ENCODE measurements around the gene NOX5. TPM values are rescaled to one million over a fixed set of nuclear protein-coding genes. Genes with fewer than 3 reads are reported as not detected.

NOX5 gene
- total RNA-seq, 2 donors from 2014 or later, result 0.54 to 0.92 TPM

DNA sequence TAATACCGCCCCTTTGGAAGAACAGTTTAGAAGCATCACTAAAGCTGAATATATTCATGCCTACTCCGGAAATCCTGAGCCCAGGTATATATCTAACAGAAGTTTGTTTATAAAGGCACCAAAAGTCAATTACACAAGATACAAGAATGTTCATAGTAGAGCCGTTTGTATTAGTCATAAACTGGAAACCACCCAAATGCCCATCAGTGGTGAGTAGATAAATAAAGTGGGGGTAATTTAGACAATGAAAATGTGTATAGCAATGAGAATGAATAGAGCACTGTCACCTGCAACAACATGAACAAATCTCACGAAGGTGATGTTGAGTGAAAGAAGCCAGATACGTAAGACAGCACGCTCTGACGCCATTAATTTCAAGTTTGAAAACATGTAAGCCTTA is 77.7 kb downstream of the NOX5 start:
- Histone ChIP-seq H3K4me1 (ENCODE audit: control insufficient read depth in 1 of 2, low read depth in 2 of 2) (no peaks in the 10 kb centered on the region), H3K4me3 (no peak overlapping the region), H3K9me3 (no peaks in the 10 kb centered on the region), H3K27ac (no peak overlapping the region), H3K27me3 (replicated peaks; ENCODE audit: insufficient read depth) (no peaks in the 10 kb centered on the region), H3K36me3 (no peaks in the 10 kb centered on the region)
- DNase-seq (ENCODE audit: low spot score) (no peak), ATAC-seq (ENCODE audit: insufficient number of reproducible peaks, low FRiP score, low read depth) (no peak)
- TF ChIP-seq, protein P1, sequence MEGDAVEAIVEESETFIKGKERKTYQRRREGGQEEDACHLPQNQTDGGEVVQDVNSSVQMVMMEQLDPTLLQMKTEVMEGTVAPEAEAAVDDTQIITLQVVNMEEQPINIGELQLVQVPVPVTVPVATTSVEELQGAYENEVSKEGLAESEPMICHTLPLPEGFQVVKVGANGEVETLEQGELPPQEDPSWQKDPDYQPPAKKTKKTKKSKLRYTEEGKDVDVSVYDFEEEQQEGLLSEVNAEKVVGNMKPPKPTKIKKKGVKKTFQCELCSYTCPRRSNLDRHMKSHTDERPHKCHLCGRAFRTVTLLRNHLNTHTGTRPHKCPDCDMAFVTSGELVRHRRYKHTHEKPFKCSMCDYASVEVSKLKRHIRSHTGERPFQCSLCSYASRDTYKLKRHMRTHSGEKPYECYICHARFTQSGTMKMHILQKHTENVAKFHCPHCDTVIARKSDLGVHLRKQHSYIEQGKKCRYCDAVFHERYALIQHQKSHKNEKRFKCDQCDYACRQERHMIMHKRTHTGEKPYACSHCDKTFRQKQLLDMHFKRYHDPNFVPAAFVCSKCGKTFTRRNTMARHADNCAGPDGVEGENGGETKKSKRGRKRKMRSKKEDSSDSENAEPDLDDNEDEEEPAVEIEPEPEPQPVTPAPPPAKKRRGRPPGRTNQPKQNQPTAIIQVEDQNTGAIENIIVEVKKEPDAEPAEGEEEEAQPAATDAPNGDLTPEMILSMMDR (IDR thresholded peaks at IDR 0.05), result no peak

DNA sequence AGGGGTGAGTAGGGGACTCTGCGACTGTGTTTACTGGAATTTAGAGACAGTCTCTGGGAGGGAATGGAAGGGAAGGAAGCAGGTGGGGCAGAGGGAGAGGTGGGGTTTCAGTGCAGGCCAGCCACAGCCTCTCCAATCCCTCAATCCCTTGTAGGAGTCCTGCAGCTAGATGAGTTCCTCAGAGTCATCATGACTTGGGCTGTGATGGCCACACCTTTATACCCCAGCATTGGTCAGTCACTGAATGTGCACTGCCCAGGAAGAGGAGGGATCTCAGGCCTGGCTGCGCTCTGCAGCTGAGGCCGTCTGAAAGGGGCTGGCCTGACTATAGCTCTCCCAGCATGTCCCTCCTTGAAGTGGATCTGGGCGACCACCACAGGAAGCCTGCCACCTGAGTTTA is 78.6 kb downstream of the NOX5 start:
- no peak for ATAC-seq (ENCODE audit: insufficient number of reproducible peaks, low FRiP score, low read depth)
- DNase-seq (ENCODE audit: low spot score), result no peak
- no peaks in the 10 kb centered on the region for H3K4me1 ChIP-seq (ENCODE audit: control insufficient read depth in 1 of 2, low read depth in 2 of 2)
- TF ChIP-seq, protein P1 (IDR thresholded peaks at IDR 0.05), result no peak
- H3K27me3 ChIP-seq (replicated peaks; ENCODE audit: insufficient read depth), result no peaks in the 10 kb centered on the region
- H3K4me3 ChIP-seq, result no peak overlapping the region
- H3K9me3 ChIP-seq, result no peaks in the 10 kb centered on the region
- no peak overlapping the region for H3K27ac ChIP-seq
- no peaks in the 10 kb centered on the region for H3K36me3 ChIP-seq

DNA sequence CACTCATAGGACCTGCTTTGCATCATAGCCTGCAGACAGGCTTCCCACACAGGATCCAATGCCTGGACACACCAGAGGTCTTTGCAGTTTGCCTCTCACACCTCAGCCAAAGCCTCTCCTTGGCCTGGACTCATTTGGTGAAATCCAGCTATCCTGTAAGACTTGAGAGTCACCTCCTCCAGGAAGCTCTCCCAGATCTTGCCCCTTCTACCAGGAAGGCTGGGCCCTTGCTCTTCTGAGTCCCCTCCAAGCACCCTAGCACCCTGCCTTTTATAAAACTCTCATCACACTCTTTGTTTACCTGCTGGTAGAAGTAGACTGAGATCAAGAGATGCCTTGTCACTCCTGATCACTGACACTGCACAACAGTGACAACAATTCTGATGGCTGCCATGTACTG is 79.1 kb downstream of the NOX5 start:
- Histone ChIP-seq H3K36me3 (no peaks in the 10 kb centered on the region), H3K4me3 (no peak overlapping the region), H3K4me1 (ENCODE audit: control insufficient read depth in 1 of 2, low read depth in 2 of 2) (no peaks in the 10 kb centered on the region), H3K27me3 (replicated peaks; ENCODE audit: insufficient read depth) (no peaks in the 10 kb centered on the region), H3K9me3 (no peaks in the 10 kb centered on the region), H3K27ac (no peak overlapping the region)
- DNase-seq (ENCODE audit: low spot score), result no peak
- TF ChIP-seq, protein P1 (IDR thresholded peaks at IDR 0.05), result no peak
- no peak for ATAC-seq (ENCODE audit: insufficient number of reproducible peaks, low FRiP score, low read depth)

DNA sequence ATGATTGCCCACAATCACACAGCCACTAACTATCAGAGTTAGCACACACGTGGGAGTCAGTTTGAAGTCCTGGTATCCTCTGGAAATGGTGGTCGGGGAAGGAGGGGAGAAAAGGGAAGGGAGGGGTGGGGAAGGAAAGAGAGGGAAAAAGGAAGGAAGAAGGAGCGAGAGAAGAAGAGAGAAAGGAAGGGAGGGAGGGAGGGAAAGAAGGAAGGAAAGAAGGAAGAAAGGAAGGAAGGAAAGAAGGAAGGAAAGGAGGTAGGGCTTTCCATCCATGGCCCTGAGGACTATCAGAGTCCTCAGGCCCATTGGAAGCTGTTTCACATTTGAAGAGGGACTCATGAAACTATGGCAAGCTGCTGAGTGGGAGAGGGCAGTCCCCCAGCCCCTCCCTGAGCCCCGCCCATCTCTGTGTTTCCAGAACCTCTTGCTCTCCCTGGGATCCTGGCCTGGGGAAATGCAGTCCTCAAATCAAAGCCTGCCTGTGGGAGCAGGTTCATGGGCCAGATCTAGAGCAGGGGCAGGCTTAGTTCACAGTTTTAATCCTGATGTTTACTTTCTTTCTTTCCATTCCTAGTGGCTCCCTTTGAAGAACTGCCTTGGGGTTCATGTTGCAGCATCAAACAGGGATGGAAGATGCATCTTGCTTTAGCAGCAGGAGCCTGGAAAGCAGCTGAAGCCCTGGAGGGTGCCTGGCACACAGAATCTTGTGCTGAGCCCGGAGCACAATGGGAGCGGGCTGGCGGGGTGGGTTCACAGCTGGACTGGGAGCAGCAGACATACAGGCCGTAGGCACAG is 79.8 kb downstream of the NOX5 start:
- H3K9me3 ChIP-seq, result no peaks in the 10 kb centered on the region
- no peaks in the 10 kb centered on the region for H3K36me3 ChIP-seq
- no peaks in the 10 kb centered on the region for H3K27me3 ChIP-seq (replicated peaks; ENCODE audit: insufficient read depth)
- TF ChIP-seq, protein P1 (IDR thresholded peaks at IDR 0.05), result no peak
- H3K4me1 ChIP-seq (ENCODE audit: control insufficient read depth in 1 of 2, low read depth in 2 of 2), result no peaks in the 10 kb centered on the region
- ATAC-seq (ENCODE audit: insufficient number of reproducible peaks, low FRiP score, low read depth), result no peak
- no peak overlapping the region for H3K27ac ChIP-seq
- H3K4me3 ChIP-seq, result no peak overlapping the region
- no peak for DNase-seq (ENCODE audit: low spot score)

DNA sequence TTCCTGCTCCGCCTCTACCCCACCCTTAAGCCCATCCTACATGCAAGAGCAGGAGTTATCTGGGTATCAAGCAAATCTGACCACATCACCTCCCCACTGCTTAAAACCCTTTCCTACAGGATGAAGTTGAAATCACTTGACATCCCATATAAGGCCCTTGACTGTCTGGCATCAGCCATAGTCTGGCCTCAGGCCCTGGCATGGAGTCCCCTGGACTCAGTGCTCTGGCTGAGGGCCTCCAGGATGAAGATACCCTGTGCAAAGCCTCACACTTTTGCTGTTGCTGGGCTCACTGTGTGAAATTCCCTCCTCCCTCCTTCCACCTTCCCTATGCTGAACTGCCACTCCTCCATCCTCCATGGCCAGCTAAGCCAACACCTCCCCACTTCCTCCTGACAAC is 80.8 kb downstream of the NOX5 start:
- no peaks in the 10 kb centered on the region for H3K36me3 ChIP-seq
- no peak for ATAC-seq (ENCODE audit: insufficient number of reproducible peaks, low FRiP score, low read depth)
- TF ChIP-seq, protein P1 (IDR thresholded peaks at IDR 0.05), result no peak
- DNase-seq (ENCODE audit: low spot score), result no peak
- H3K27ac ChIP-seq, result no peak overlapping the region
- H3K4me3 ChIP-seq, result no peak overlapping the region
- H3K27me3 ChIP-seq (replicated peaks; ENCODE audit: insufficient read depth), result no peaks in the 10 kb centered on the region
- no peaks in the 10 kb centered on the region for H3K9me3 ChIP-seq
- no peaks in the 10 kb centered on the region for H3K4me1 ChIP-seq (ENCODE audit: control insufficient read depth in 1 of 2, low read depth in 2 of 2)
